HG03469 (cell line): ENCODE data around the gene CPAMD8.
"Not testable (repeated sequence)": the region's sequence is repeated elsewhere in the genome, so short reads cannot be mapped to it uniquely, and the experiment has no call there.

Experiments used
- ATAC-seq: cut with Tn5 transposase; IDR thresholded peaks from one replicate; pipeline ENCODE4 v1.9.1; 2021; ENCODE audit warnings: mild to moderate bottlenecking, moderate library complexity, moderate number of reproducible peaks; ENCODE audit not compliant: unreplicated experiment

The CPAMD8 gene

GRCh38 chr19:16878181-16878965 lies 148.2 kb downstream of the CPAMD8 start:
- ATAC-seq: no peak

- ATAC-seq: no peak
These were observed 149.0 kb downstream of the CPAMD8 start for GRCh38 chr19:16877581-16877980.

- ATAC-seq: no peak
These were observed 149.7 kb downstream of the CPAMD8 start for GRCh38 chr19:16876904-16877361.

- ATAC-seq: no peak
These were observed 150.7 kb downstream of the CPAMD8 start for GRCh38 chr19:16875584-16876555.

GRCh38 chr19:16874978-16875299 lies 151.7 kb downstream of the CPAMD8 start:
- not testable (repeated sequence) for ATAC-seq

GRCh38 chr19:16874250-16874977 lies 152.2 kb downstream of the CPAMD8 start:
- ATAC-seq: no peak

GRCh38 chr19:16873594-16873993 lies 153.0 kb downstream of the CPAMD8 start:
- ATAC-seq: no peak

- no peak for ATAC-seq
These were observed 153.9 kb downstream of the CPAMD8 start for GRCh38 chr19:16872728-16873127.

- ATAC-seq: no peak
These were observed 154.7 kb downstream of the CPAMD8 start for GRCh38 chr19:16871871-16872270.

- no peak for ATAC-seq
These were observed 157.2 kb downstream of the CPAMD8 start for GRCh38 chr19:16869331-16869972.

- no peak for ATAC-seq
These were observed 158.0 kb downstream of the CPAMD8 start for GRCh38 chr19:16868423-16869130.

GRCh38 chr19:16867211-16867610 lies 159.4 kb downstream of the CPAMD8 start:
- no peak for ATAC-seq

GRCh38 chr19:16862826-16863415 lies 163.7 kb downstream of the CPAMD8 start:
- ATAC-seq: no peak

GRCh38 chr19:16861834-16862233 lies 164.8 kb downstream of the CPAMD8 start:
- ATAC-seq: no peak

GRCh38 chr19:16861011-16861410 lies 165.6 kb downstream of the CPAMD8 start:
- no peak for ATAC-seq

GRCh38 chr19:16860118-16860517 lies 166.5 kb downstream of the CPAMD8 start:
- no peak for ATAC-seq

- no peak for ATAC-seq
These were observed 167.0 kb downstream of the CPAMD8 start for GRCh38 chr19:16859626-16860025.

- ATAC-seq: no peak
These were observed 170.5 kb downstream of the CPAMD8 start for GRCh38 chr19:16856091-16856490.

GRCh38 chr19:16853066-16853465 lies 173.5 kb downstream of the CPAMD8 start:
- ATAC-seq: no peak
